OCI-LY1 (cell line): ENCODE results near the gene SERPINA5.
A peak's percentile ranks its signal among the peaks of the same experiment; 100 is the strongest.

ENCODE experiments used
- CTCF ChIP-seq: fragments of 200-600 bp; sonication (generic), shearing (Covaris generic); IDR thresholded peaks from 2 replicates; pipeline ENCODE4 v1.5.1; 2017; ENCODE audit warnings: mild to moderate bottlenecking, antibody characterized with exemption, low read length, moderate library complexity, mixed read lengths
- EZH2 ChIP-seq: fragments of 200-600 bp; sonication (generic), shearing (Covaris generic); IDR thresholded peaks from 2 replicates; pipeline ENCODE4 v1.8.0; 2017; ENCODE audit warnings: borderline replicate concordance, mixed run types, mild to moderate bottlenecking, antibody characterized with exemption, low read length, moderate library complexity, mixed read lengths

- TF ChIP-seq CTCF = peak; percentile 80
- TF ChIP-seq EZH2 = no peak
These were observed 31.9 kb upstream of the SERPINA5 start for GRCh38 chr14:94548999-94549985.
